Stimulated activated CD8-positive, alpha-beta memory T cell treated with anti-CD3 and anti-CD28 coated beads, Interleukin-12 subunit alpha, Interleukin-12 subunit beta, amount 100 ng/mL, for 1 hour (primary cell): Measurements from ENCODE around the gene GOLGA2.
A peak's percentile ranks its signal among the peaks of the same experiment; 100 is the strongest.

Experiments
- DNase-seq: peaks from one replicate; pipeline ENCODE4 v3.0.0-alpha.2; 2020; ENCODE audit warnings: low read depth

The GOLGA2 gene

GRCh38 chr9:128275198-128276007, at the start of gene GOLGA2:
Gene GOLGA2, minus strand, starts transcription at chr9:128276007. Its CDS starts 31 bp downstream, at chr9:128275976.
- no peak for DNase-seq

GRCh38 chr9:128324401-128324800, 48.6 kb upstream of the GOLGA2 start:
- no peak for DNase-seq

- no peak for DNase-seq
Observed at GRCh38 chr9:128323791-128324190, 48.0 kb upstream of the GOLGA2 start.

GRCh38 chr9:128323212-128323730, 47.5 kb upstream of the GOLGA2 start:
- no peak for DNase-seq

- DNase-seq: peak; percentile 86
Observed at GRCh38 chr9:128322404-128323211, 46.8 kb upstream of the GOLGA2 start, which contains the start of the genes COQ4 and TRUB2. Gene COQ4, plus strand, starts transcription at chr9:128322839. Its CDS starts 20 bp downstream, at chr9:128322859. Gene TRUB2, minus strand, starts transcription at chr9:128322447. Its CDS starts 39 bp downstream, at chr9:128322408.

GRCh38 chr9:128321879-128322403, 46.1 kb upstream of the GOLGA2 start:
- DNase-seq: no peak

GRCh38 chr9:128321343-128321742, 45.5 kb upstream of the GOLGA2 start:
- no peak for DNase-seq

GRCh38 chr9:128317629-128318028, 41.8 kb upstream of the GOLGA2 start:
- DNase-seq: no peak

- no peak for DNase-seq
Observed at GRCh38 chr9:128316421-128316820, 40.6 kb upstream of the GOLGA2 start.

- DNase-seq: no peak
Observed at GRCh38 chr9:128314697-128315096, 38.9 kb upstream of the GOLGA2 start.

GRCh38 chr9:128310461-128310860, 34.7 kb upstream of the GOLGA2 start:
- DNase-seq: no peak

GRCh38 chr9:128309551-128309950, 33.7 kb upstream of the GOLGA2 start:
- DNase-seq: no peak

GRCh38 chr9:128304971-128305288, 29.1 kb upstream of the GOLGA2 start:
- no peak for DNase-seq

GRCh38 chr9:128304136-128304970, 28.5 kb upstream of the GOLGA2 start:
- no peak for DNase-seq

GRCh38 chr9:128298535-128299482, 23.0 kb upstream of the GOLGA2 start:
- DNase-seq: no peak

- DNase-seq: no peak
Observed at GRCh38 chr9:128297221-128297773, 21.5 kb upstream of the GOLGA2 start.

- no peak for DNase-seq
Observed at GRCh38 chr9:128296340-128297220, 20.8 kb upstream of the GOLGA2 start.

- DNase-seq: no peak
Observed at GRCh38 chr9:128294142-128294541, 18.3 kb upstream of the GOLGA2 start.

- DNase-seq: no peak
Observed at GRCh38 chr9:128293091-128293490, 17.3 kb upstream of the GOLGA2 start.
